Neutrophil (primary cell): ENCODE measurements around the gene CCDC83.

ENCODE experiments used
- H3K27ac ChIP-seq: fragments of 200-600 bp; sonication (generic); 2 replicates; pipeline ENCODE4 v1.5.1; 2016; ENCODE audit warnings: mild to moderate bottlenecking, moderate library complexity
- H3K27me3 ChIP-seq: fragments of 200-600 bp; sonication (generic); 2 replicates; pipeline ENCODE4 v1.6.0; 2016; ENCODE audit warnings: mild to moderate bottlenecking
- H3K36me3 ChIP-seq: fragments of 200-600 bp; sonication (generic); 2 replicates; pipeline ENCODE4 v1.5.1; 2017
- H3K4me1 ChIP-seq, 2 experiments: fragments of 200-600 bp in 1 of 2; sonication (generic) in 1 of 2; 1 replicate in 1 of 2; 2 replicates in 1 of 2; pipeline versions ENCODE4 v1.5.1 to v1.6.1; 2013 to 2016; ENCODE audit warnings: low read depth in 1 of 2, low read length in 1 of 2, mild to moderate bottlenecking in 1 of 2, moderate library complexity in 1 of 2; ENCODE audit not compliant: control insufficient read depth in 1 of 2, insufficient read depth in 1 of 2
- H3K4me3 ChIP-seq, 2 experiments: fragments of 200-600 bp in 1 of 2; sonication (generic) in 1 of 2; 1 replicate in 1 of 2; 2 replicates in 1 of 2; pipeline ENCODE4 v1.5.1; 2013 to 2016; ENCODE audit warnings: low read depth in 1 of 2, low read length in 1 of 2, mild to moderate bottlenecking in 1 of 2, moderate library complexity in 1 of 2
- H3K9me3 ChIP-seq: fragments of 200-600 bp; sonication (generic); 2 replicates; pipeline ENCODE4 v1.5.1; 2016
- TF ChIP-seq, protein P1 (sequence below): fragments of 200-600 bp; sonication (generic); IDR thresholded peaks from 2 replicates; pipeline ENCODE4 v1.5.1; 2016; ENCODE audit warnings: antibody characterized with exemption

CCDC83 gene

GRCh38 chr11:85826116-85826855, 28.9 kb upstream of the CCDC83 start:
- Histone ChIP-seq H3K27ac (no peak overlapping the region), H3K27me3 (no peaks in the 10 kb centered on the region)

GRCh38 chr11:85827748-85828639, 27.2 kb upstream of the CCDC83 start:
- Histone ChIP-seq H3K27ac (no peak overlapping the region), H3K4me3 (no peak overlapping the region), H3K9me3 (no peaks in the 10 kb centered on the region), H3K36me3 (no peaks in the 10 kb centered on the region), H3K27me3 (no peaks in the 10 kb centered on the region), H3K4me1 (no peaks in the 10 kb centered on the region)
- TF ChIP-seq, protein P1, sequence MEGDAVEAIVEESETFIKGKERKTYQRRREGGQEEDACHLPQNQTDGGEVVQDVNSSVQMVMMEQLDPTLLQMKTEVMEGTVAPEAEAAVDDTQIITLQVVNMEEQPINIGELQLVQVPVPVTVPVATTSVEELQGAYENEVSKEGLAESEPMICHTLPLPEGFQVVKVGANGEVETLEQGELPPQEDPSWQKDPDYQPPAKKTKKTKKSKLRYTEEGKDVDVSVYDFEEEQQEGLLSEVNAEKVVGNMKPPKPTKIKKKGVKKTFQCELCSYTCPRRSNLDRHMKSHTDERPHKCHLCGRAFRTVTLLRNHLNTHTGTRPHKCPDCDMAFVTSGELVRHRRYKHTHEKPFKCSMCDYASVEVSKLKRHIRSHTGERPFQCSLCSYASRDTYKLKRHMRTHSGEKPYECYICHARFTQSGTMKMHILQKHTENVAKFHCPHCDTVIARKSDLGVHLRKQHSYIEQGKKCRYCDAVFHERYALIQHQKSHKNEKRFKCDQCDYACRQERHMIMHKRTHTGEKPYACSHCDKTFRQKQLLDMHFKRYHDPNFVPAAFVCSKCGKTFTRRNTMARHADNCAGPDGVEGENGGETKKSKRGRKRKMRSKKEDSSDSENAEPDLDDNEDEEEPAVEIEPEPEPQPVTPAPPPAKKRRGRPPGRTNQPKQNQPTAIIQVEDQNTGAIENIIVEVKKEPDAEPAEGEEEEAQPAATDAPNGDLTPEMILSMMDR = no peak

More at GRCh38 chr11:85826116-85826855, 28.9 kb upstream of the CCDC83 start:
- H3K4me3 ChIP-seq = no peak overlapping the region
- H3K36me3 ChIP-seq = no peaks in the 10 kb centered on the region
- no peaks in the 10 kb centered on the region for H3K4me1 ChIP-seq
- TF ChIP-seq, protein P1 = no peak
- H3K9me3 ChIP-seq = no peaks in the 10 kb centered on the region

DNA sequence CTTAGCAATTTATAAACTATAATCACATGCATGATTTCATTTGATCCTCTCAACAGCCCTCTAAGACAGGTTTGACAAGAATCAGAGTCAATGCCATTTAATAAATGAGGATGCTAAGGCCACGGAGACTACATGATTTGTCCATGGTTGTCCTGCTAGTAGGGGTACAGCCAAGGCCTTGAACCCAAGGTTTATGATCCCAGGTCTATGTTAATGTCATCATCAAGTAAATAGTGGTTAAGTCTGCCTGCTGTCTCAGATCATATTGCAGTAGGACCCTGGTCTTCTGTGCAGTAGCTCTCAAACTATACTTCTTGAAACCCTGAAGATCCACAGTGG, 26.6 kb upstream of the CCDC83 start:
- Histone ChIP-seq H3K9me3 (no peaks in the 10 kb centered on the region), H3K27ac (no peak overlapping the region), H3K4me3 (no peak overlapping the region), H3K27me3 (no peaks in the 10 kb centered on the region), H3K4me1 (no peaks in the 10 kb centered on the region), H3K36me3 (no peaks in the 10 kb centered on the region)
- TF ChIP-seq, protein P1 = no peak

GRCh38 chr11:85829172-85829571, 26.0 kb upstream of the CCDC83 start:
- no peak overlapping the region for H3K4me3 ChIP-seq
- TF ChIP-seq, protein P1 = no peak
- no peak overlapping the region for H3K27ac ChIP-seq
- no peaks in the 10 kb centered on the region for H3K36me3 ChIP-seq
- no peaks in the 10 kb centered on the region for H3K9me3 ChIP-seq
- H3K27me3 ChIP-seq = no peaks in the 10 kb centered on the region
- H3K4me1 ChIP-seq = no peaks in the 10 kb centered on the region

DNA sequence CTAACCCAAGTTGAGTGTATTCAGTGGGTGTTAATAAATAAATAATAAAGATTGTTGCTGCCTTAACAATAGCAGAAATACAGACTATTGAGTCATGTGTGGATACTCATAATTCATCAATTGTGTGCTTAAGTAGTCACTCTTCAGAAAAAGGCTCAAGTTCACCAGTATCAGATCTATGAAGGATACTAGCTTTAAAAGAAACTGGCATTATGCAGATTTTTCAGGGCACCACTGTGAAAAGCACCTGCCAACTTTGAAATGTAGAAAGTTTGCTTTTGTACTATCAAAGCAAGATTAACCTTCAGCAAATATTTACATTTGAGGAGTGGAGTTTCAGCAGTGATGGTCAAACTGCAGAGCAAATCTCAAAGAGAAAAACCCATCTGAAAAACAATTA, 24.1 kb upstream of the CCDC83 start:
- no peak overlapping the region for H3K4me3 ChIP-seq
- H3K9me3 ChIP-seq = no peaks in the 10 kb centered on the region
- no peak overlapping the region for H3K27ac ChIP-seq
- no peaks in the 10 kb centered on the region for H3K4me1 ChIP-seq
- H3K27me3 ChIP-seq = no peaks in the 10 kb centered on the region
- TF ChIP-seq, protein P1 = no peak
- H3K36me3 ChIP-seq = no peaks in the 10 kb centered on the region
